HepG2 (cell line): ENCODE measurements around the gene WWP2. TPM values are rescaled to one million over a fixed set of nuclear protein-coding genes. Genes with fewer than 3 reads are reported as not detected.

ENCODE experiments used
- BHLHE40 ChIP-seq: IDR thresholded peaks from 2 replicates; pipeline ENCODE4 v1.6.1; 2011; ENCODE audit warnings: low read length, improper control_type of control experiment
- ESRRA ChIP-seq: sonication (generic); formaldehyde crosslinking; IDR thresholded peaks from 2 replicates; pipeline ENCODE4 v1.5.1; 2020; ENCODE audit warnings: mild to moderate bottlenecking, low read depth, missing genetic modification reagents
- FOXA3 ChIP-seq: IDR thresholded peaks from 2 replicates; pipeline ENCODE4 v1.6.1; 2016; ENCODE audit warnings: missing genetic modification reagents, missing compliant biosample characterization
- FUBP1 ChIP-seq: sonication (generic); formaldehyde crosslinking; IDR thresholded peaks from 2 replicates; pipeline ENCODE4 v1.5.1; 2020; ENCODE audit warnings: missing genetic modification reagents, mild to moderate bottlenecking, borderline replicate concordance
- HNRNPLL ChIP-seq: fragments of 200-400 bp; formaldehyde crosslinking; IDR thresholded peaks from 2 replicates; pipeline ENCODE4 v1.6.1; 2017; ENCODE audit warnings: mild to moderate bottlenecking, low read depth, low read length; ENCODE audit not compliant: poor library complexity, severe bottlenecking
- MXD4 ChIP-seq: IDR thresholded peaks from 2 replicates; pipeline ENCODE4 v1.6.1; 2016; ENCODE audit warnings: mild to moderate bottlenecking, missing biosample characterization, missing genetic modification reagents
- PCBP1 ChIP-seq: fragments of 200-400 bp; formaldehyde crosslinking; IDR thresholded peaks from 2 replicates; pipeline ENCODE4 v1.6.1; 2017; ENCODE audit warnings: mild to moderate bottlenecking, low read depth, low read length, borderline replicate concordance
- POGZ ChIP-seq: sonication (generic); formaldehyde crosslinking; IDR thresholded peaks from 2 replicates; pipeline ENCODE4 v1.4.0; 2020; ENCODE audit warnings: mild to moderate bottlenecking, missing genetic modification reagents
- RBAK ChIP-seq: sonication (generic); formaldehyde crosslinking; IDR thresholded peaks from 2 replicates; pipeline ENCODE4 v1.5.1; 2020; ENCODE audit warnings: mild to moderate bottlenecking, missing genetic modification reagents
- RXRA ChIP-seq: sonication (generic); formaldehyde crosslinking; IDR thresholded peaks from 2 replicates; pipeline ENCODE4 v1.5.1; 2020; ENCODE audit warnings: missing genetic modification reagents
- SMAD9 ChIP-seq: sonication (generic); formaldehyde crosslinking; IDR thresholded peaks from 2 replicates; pipeline ENCODE4 v1.5.1; 2020; ENCODE audit warnings: mild to moderate bottlenecking, missing genetic modification reagents
- STAT5B ChIP-seq: sonication (generic); formaldehyde crosslinking; IDR thresholded peaks from 2 replicates; pipeline ENCODE4 v1.4.0; 2020; ENCODE audit warnings: missing genetic modification reagents
- TARDBP ChIP-seq: sonication (generic); formaldehyde crosslinking; IDR thresholded peaks from 2 replicates; pipeline ENCODE4 v1.8.0; 2022; ENCODE audit warnings: mild to moderate bottlenecking, missing genetic modification reagents
- TOPORS ChIP-seq: sonication (generic); formaldehyde crosslinking; IDR thresholded peaks from 2 replicates; pipeline ENCODE4 v1.8.0; 2023; ENCODE audit warnings: mild to moderate bottlenecking, missing genetic modification reagents
- U2AF1 ChIP-seq: fragments of 200-400 bp; formaldehyde crosslinking; optimal IDR thresholded peaks from 2 replicates; pipeline ENCODE3; 2017; ENCODE audit warnings: mild to moderate bottlenecking, low read depth, low read length
- ZBTB21 ChIP-seq: sonication (generic); formaldehyde crosslinking; IDR thresholded peaks from 2 replicates; pipeline ENCODE4 v1.4.0; 2020; ENCODE audit warnings: missing genetic modification reagents
- ZNF230 ChIP-seq: sonication (generic); formaldehyde crosslinking; IDR thresholded peaks from 2 replicates; pipeline ENCODE4 v1.4.0; 2020; ENCODE audit warnings: mild to moderate bottlenecking, missing genetic modification reagents
- ZNF30 ChIP-seq: sonication (generic); formaldehyde crosslinking; IDR thresholded peaks from 2 replicates; pipeline ENCODE4 v1.5.0; 2020; ENCODE audit warnings: mild to moderate bottlenecking, missing genetic modification reagents
- ZNF549 ChIP-seq: sonication (generic); formaldehyde crosslinking; IDR thresholded peaks from 2 replicates; pipeline ENCODE4 v1.5.0; 2020; ENCODE audit warnings: missing genetic modification reagents
- ZNF740 ChIP-seq: sonication (generic); formaldehyde crosslinking; IDR thresholded peaks from 2 replicates; pipeline ENCODE4 v1.4.0; 2020; ENCODE audit warnings: missing genetic modification reagents
- ZNF746 ChIP-seq: sonication (generic); formaldehyde crosslinking; IDR thresholded peaks from 2 replicates; pipeline ENCODE4 v1.8.0; 2022; ENCODE audit warnings: mild to moderate bottlenecking, missing genetic modification reagents
- ZNF788 ChIP-seq: sonication (generic); formaldehyde crosslinking; IDR thresholded peaks from 2 replicates; pipeline ENCODE4 v1.5.0; 2020; ENCODE audit warnings: mild to moderate bottlenecking, missing genetic modification reagents, borderline replicate concordance
- ZNF83 ChIP-seq: sonication (generic); formaldehyde crosslinking; IDR thresholded peaks from 2 replicates; pipeline ENCODE4 v1.4.0; 2020; ENCODE audit warnings: missing genetic modification reagents, mild to moderate bottlenecking, borderline replicate concordance
- ZSCAN21 ChIP-seq: sonication (generic); formaldehyde crosslinking; IDR thresholded peaks from 2 replicates; pipeline ENCODE4 v1.8.0; 2022; ENCODE audit warnings: mild to moderate bottlenecking, missing genetic modification reagents, moderate library complexity, borderline replicate concordance
- polyA plus RNA-seq, 8 experiments: library from polyadenylated mRNA; depleted of rRNA in 3 of 8; stranded (reverse) in 7 of 8; unstranded in 1 of 8; fragments of >200 nt; fragmentation: Illumina TruSeq in 4 of 8; extraction: Trizol in 4 of 8; gene quantifications; 2 replicates each; pipeline versions ENCODE4 v1.2.1 to v1.2.3, GENCODE V29; 2011 to 2016; ENCODE audit warnings: low read depth in 4 of 8, missing spikeins in 1 of 8, mixed read lengths in 1 of 8; ENCODE audit not compliant: insufficient read depth in 1 of 8
- total RNA-seq, 5 experiments: library from RNA; depleted of rRNA; stranded (reverse); fragments of >200 nt; fragmentation: Illumina TruSeq; extraction: Trizol; gene quantifications; 2 replicates each; pipeline ENCODE4 v1.2.3, GENCODE V29; 2016; ENCODE audit warnings: low read depth in 1 of 5
- TF ChIP-seq, protein P1 (sequence below): sonication (generic); formaldehyde crosslinking; IDR thresholded peaks from 2 replicates; pipeline ENCODE4 v1.4.0; 2020; ENCODE audit warnings: missing genetic modification reagents
- TF ChIP-seq, protein P2 (sequence below): sonication (generic); formaldehyde crosslinking; IDR thresholded peaks from 2 replicates; pipeline ENCODE4 v1.5.1; 2020; ENCODE audit warnings: mild to moderate bottlenecking, moderate library complexity, missing genetic modification reagents

Gene WWP2
- total and polyA plus RNA-seq, 2 of the 13 experiments (the other 11 are each of a cell fraction or from before 2014, with no cell fraction given), result 11.4 to 28.2 TPM

- TF ChIP-seq POGZ (no peak; the same call in 1 of the 2 replicates), ZNF549 (CRISPR knock-in tag) (no peak), ZNF83 (CRISPR knock-in tag) (0 out of 2 replicates have a peak, but pooled peaks have one; percentile 72), ZNF746 (CRISPR knock-in tag) (peak; percentile 60), FOXA3 (peak; percentile 9; the same call in 1 of the 2 replicates), U2AF1 (no peak), ZBTB21 (CRISPR knock-in tag) (no peak), MXD4 (CRISPR knock-in tag) (peak; percentile 80), HNRNPLL (peak; percentile 74), RXRA (CRISPR knock-in tag) (peak; percentile 49; the same call in 1 of the 2 replicates), ZNF230 (CRISPR knock-in tag) (no peak), RBAK (no peak), BHLHE40 (peak; percentile 70; the same call in 1 of the 2 replicates), ZNF788 (no peak), TOPORS (CRISPR knock-in tag) (no peak), ZNF30 (CRISPR knock-in tag) (no peak), PCBP1 (no peak), STAT5B (CRISPR knock-in tag) (no peak), TARDBP (CRISPR knock-in tag) (peak; percentile 59), FUBP1 (CRISPR knock-in tag) (no peak), ESRRA (CRISPR knock-in tag) (no peak), SMAD9 (CRISPR knock-in tag) (no peak), ZNF740 (CRISPR knock-in tag) (no peak), ZSCAN21 (peak; percentile 58; the same call in 1 of the 2 replicates)
- TF ChIP-seq, protein P1, sequence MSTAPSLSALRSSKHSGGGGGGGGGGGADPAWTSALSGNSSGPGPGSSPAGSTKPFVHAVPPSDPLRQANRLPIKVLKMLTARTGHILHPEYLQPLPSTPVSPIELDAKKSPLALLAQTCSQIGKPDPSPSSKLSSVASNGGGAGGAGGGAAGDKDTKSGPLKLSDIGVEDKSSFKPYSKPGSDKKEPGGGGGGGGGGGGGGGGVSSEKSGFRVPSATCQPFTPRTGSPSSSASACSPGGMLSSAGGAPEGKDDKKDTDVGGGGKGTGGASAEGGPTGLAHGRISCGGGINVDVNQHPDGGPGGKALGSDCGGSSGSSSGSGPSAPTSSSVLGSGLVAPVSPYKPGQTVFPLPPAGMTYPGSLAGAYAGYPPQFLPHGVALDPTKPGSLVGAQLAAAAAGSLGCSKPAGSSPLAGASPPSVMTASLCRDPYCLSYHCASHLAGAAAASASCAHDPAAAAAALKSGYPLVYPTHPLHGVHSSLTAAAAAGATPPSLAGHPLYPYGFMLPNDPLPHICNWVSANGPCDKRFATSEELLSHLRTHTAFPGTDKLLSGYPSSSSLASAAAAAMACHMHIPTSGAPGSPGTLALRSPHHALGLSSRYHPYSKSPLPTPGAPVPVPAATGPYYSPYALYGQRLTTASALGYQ (CRISPR knock-in tag), result no peak
- TF ChIP-seq, protein P2, sequence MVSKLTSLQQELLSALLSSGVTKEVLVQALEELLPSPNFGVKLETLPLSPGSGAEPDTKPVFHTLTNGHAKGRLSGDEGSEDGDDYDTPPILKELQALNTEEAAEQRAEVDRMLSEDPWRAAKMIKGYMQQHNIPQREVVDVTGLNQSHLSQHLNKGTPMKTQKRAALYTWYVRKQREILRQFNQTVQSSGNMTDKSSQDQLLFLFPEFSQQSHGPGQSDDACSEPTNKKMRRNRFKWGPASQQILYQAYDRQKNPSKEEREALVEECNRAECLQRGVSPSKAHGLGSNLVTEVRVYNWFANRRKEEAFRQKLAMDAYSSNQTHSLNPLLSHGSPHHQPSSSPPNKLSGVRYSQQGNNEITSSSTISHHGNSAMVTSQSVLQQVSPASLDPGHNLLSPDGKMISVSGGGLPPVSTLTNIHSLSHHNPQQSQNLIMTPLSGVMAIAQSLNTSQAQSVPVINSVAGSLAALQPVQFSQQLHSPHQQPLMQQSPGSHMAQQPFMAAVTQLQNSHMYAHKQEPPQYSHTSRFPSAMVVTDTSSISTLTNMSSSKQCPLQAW (CRISPR knock-in tag), result no peak; the same call in none of the 2 replicates
Measured at GRCh38 chr16:69726313-69727060, 35.6 kb upstream of the WWP2 start, which contains the start of gene NQO1 (continued).
